ENCODE measurements around the gene GMDS. TPM values are rescaled to one million over a fixed set of nuclear protein-coding genes. Genes with fewer than 3 reads are reported as not detected.

Gene GMDS
- total and polyA plus RNA-seq, 2 donors (not counting 1 experiment from before 2014, with no cell fraction given), result 12.7 to 34.5 TPM

DNA sequence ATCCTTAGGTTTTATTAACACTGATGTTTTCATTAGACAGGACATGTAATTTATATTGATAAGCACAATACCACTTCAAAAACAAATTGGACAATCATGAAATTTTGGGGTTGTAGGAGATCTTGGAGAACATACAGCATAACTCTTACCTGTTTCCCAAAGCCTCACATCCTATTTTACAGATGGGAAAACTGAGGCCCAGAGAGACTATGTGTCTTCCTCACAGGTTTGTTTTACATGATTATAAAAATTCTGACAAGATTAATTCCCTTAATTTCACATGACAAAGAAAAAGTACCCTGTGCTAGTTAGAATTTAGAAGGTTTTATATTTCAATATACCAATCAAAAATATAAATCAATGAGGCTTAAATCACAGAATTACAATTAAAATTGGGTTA lies 145.5 kb downstream of the GMDS start:
- Histone ChIP-seq H3K79me2 (ENCODE audit: control insufficient read depth, insufficient read depth, low read length) (no peaks in the 10 kb centered on the region), H2AFZ (ENCODE audit: low read length) (no peak overlapping the region), H3K36me3 (ENCODE audit: control insufficient read depth, insufficient read depth, low read length) (no peaks in the 10 kb centered on the region), H3K4me2 (ENCODE audit: extremely low read depth, insufficient read depth, low read length) (no peak overlapping the region), H3K9me3 (ENCODE audit: control insufficient read depth, insufficient read depth, low read depth, low read length) (no peaks in the 10 kb centered on the region), H4K20me1 (ENCODE audit: control insufficient read depth, extremely low read depth, insufficient read depth, low read length) (no peaks in the 10 kb centered on the region), H3K27me3 (ENCODE audit: control insufficient read depth, insufficient read depth, low read length) (no peaks in the 10 kb centered on the region), H3K4me3 (replicated peaks in 1 of 4; ENCODE audit: control extremely low read depth in 1 of 4, insufficient read depth in 1 of 4, low read depth in 3 of 4, low read length in 4 of 4) (no peak overlapping the region), H3K9ac (ENCODE audit: insufficient read depth, low read length) (no peak overlapping the region), H3K27ac (ENCODE audit: insufficient read depth, low read length) (no peak overlapping the region), H3K4me1 (ENCODE audit: control insufficient read depth, extremely low read depth, insufficient read depth, low read length) (no peaks in the 10 kb centered on the region)
- TF ChIP-seq EZH2 (IDR thresholded peaks at IDR 0.05; ENCODE audit: low read length, missing control alignments), result no peak
- no peak for TF ChIP-seq CTCF (conservative IDR thresholded peaks at IDR 0.05 in 1 of 2, IDR thresholded peaks at IDR 0.05 in 1 of 2; ENCODE audit: low read depth in 1 of 2, low read length in 2 of 2)
- DNase-seq (ENCODE audit: low read depth in 2 of 2), result no peak

- Histone ChIP-seq H3K4me3 (replicated peaks in 1 of 4; ENCODE audit: control extremely low read depth in 1 of 4, insufficient read depth in 1 of 4, low read depth in 3 of 4, low read length in 4 of 4) (no peak overlapping the region), H3K4me2 (ENCODE audit: extremely low read depth, insufficient read depth, low read length) (no peak overlapping the region), H3K27ac (ENCODE audit: insufficient read depth, low read length) (no peak overlapping the region), H2AFZ (ENCODE audit: low read length) (no peak overlapping the region), H4K20me1 (ENCODE audit: control insufficient read depth, extremely low read depth, insufficient read depth, low read length) (no peaks in the 10 kb centered on the region), H3K36me3 (ENCODE audit: control insufficient read depth, insufficient read depth, low read length) (no peaks in the 10 kb centered on the region), H3K9me3 (ENCODE audit: control insufficient read depth, insufficient read depth, low read depth, low read length) (no peaks in the 10 kb centered on the region), H3K27me3 (ENCODE audit: control insufficient read depth, insufficient read depth, low read length) (no peaks in the 10 kb centered on the region), H3K4me1 (ENCODE audit: control insufficient read depth, extremely low read depth, insufficient read depth, low read length) (no peaks in the 10 kb centered on the region), H3K79me2 (ENCODE audit: control insufficient read depth, insufficient read depth, low read length) (no peaks in the 10 kb centered on the region), H3K9ac (ENCODE audit: insufficient read depth, low read length) (no peak overlapping the region)
- DNase-seq (ENCODE audit: low read depth in 2 of 2), result no peak
- TF ChIP-seq CTCF (conservative IDR thresholded peaks at IDR 0.05 in 1 of 2, IDR thresholded peaks at IDR 0.05 in 1 of 2; ENCODE audit: low read depth in 1 of 2, low read length in 2 of 2), result no peak
- TF ChIP-seq EZH2 (IDR thresholded peaks at IDR 0.05; ENCODE audit: low read length, missing control alignments), result no peak
These were observed 147.9 kb downstream of the GMDS start for GRCh38 chr6:2097464-2097863.

DNA sequence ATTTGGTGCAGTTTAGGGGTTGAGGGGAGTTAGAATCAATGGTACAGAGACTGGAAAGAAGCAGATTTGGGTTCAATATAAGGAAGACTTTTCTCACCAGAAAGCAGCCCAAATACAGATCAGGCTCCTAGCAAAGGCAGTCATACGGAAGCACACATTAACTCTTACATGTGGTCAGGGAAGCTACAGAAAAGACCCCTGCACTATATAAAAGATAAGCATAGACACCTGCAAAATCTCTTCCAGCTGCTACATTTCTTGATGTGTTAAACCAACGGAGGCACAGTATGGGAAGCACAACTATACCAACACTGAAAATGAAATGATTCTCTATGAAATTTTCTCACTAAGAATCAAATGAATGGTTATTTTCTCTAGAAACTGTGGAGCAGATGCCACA lies 150.8 kb downstream of the GMDS start:
- Histone ChIP-seq H3K79me2 (ENCODE audit: control insufficient read depth, insufficient read depth, low read length) (no peaks in the 10 kb centered on the region), H3K27me3 (ENCODE audit: control insufficient read depth, insufficient read depth, low read length) (no peaks in the 10 kb centered on the region), H3K4me2 (ENCODE audit: extremely low read depth, insufficient read depth, low read length) (no peak overlapping the region), H3K4me1 (ENCODE audit: control insufficient read depth, extremely low read depth, insufficient read depth, low read length) (no peaks in the 10 kb centered on the region), H3K9me3 (ENCODE audit: control insufficient read depth, insufficient read depth, low read depth, low read length) (no peaks in the 10 kb centered on the region), H3K27ac (ENCODE audit: insufficient read depth, low read length) (no peak overlapping the region), H2AFZ (ENCODE audit: low read length) (no peak overlapping the region), H4K20me1 (ENCODE audit: control insufficient read depth, extremely low read depth, insufficient read depth, low read length) (no peaks in the 10 kb centered on the region), H3K9ac (ENCODE audit: insufficient read depth, low read length) (no peak overlapping the region), H3K36me3 (ENCODE audit: control insufficient read depth, insufficient read depth, low read length) (no peaks in the 10 kb centered on the region), H3K4me3 (replicated peaks in 1 of 4; ENCODE audit: control extremely low read depth in 1 of 4, insufficient read depth in 1 of 4, low read depth in 3 of 4, low read length in 4 of 4) (no peak overlapping the region)
- DNase-seq (ENCODE audit: low read depth in 2 of 2), result no peak
- TF ChIP-seq EZH2 (IDR thresholded peaks at IDR 0.05; ENCODE audit: low read length, missing control alignments), result no peak
- no peak for TF ChIP-seq CTCF (conservative IDR thresholded peaks at IDR 0.05 in 1 of 2, IDR thresholded peaks at IDR 0.05 in 1 of 2; ENCODE audit: low read depth in 1 of 2, low read length in 2 of 2)

Measured in fibroblast of lung (primary cell).